ENCODE data around the gene DELE1. TPM values are rescaled to one million over a fixed set of nuclear protein-coding genes. Genes with fewer than 3 reads are reported as not detected.

Gene DELE1
- total RNA-seq, 1 donor from 2014 or later: 73.3 TPM

GRCh38 chr5:141966963-141967333 is 43.3 kb downstream of the DELE1 start:
- DNase-seq (ENCODE audit: low spot score): no peak
- intact Hi-C loops (cut with DNase I): loop anchor here (10.0 kb wide), 1 partner anchor 92 kb away; the partner anchor contains the start of gene PCDH1
- no peak for ATAC-seq

- ATAC-seq (peak; percentile 99), DNase-seq (ENCODE audit: low spot score) (peak; percentile 95)
- intact Hi-C loops (cut with DNase I): loop anchor here (10.0 kb wide), 1 partner anchor 94 kb away; the partner anchor contains the start of gene PCDH1
Observed at GRCh38 chr5:141968914-141969608, 45.4 kb downstream of the DELE1 start, which contains the start of gene RNF14. TSS of gene RNF14 (plus strand) at chr5:141969105. CDS start at chr5:141973589, 4,484 bp downstream.

GRCh38 chr5:141969783-141970771 is 46.4 kb downstream of the DELE1 start:
- intact Hi-C loops (cut with DNase I): loop anchor here (10.0 kb wide), 1 partner anchor 95 kb away; the partner anchor contains the start of gene PCDH1

GRCh38 chr5:141973871-141974595 is 50.4 kb downstream of the DELE1 start:
- intact Hi-C loops (cut with DNase I): no loop called here
- ATAC-seq (no peak), DNase-seq (ENCODE audit: low spot score) (no peak)

More at GRCh38 chr5:141969783-141970771, 46.4 kb downstream of the DELE1 start:
- DNase-seq (ENCODE audit: low spot score) (no peak), ATAC-seq (no peak)

- DNase-seq (ENCODE audit: low spot score) (no peak), ATAC-seq (no peak)
- intact Hi-C loops (cut with DNase I): no loop called here
Observed at GRCh38 chr5:141976176-141976575, 52.5 kb downstream of the DELE1 start.

- DNase-seq (ENCODE audit: low spot score) (no peak), ATAC-seq (no peak)
- intact Hi-C loops (cut with DNase I): no loop called here
Observed at GRCh38 chr5:141978389-141978788, 54.7 kb downstream of the DELE1 start.

- intact Hi-C loops (cut with DNase I): no loop called here
- no peak for ATAC-seq
- DNase-seq (ENCODE audit: low spot score): no peak
Observed at GRCh38 chr5:141982626-141983025, 59.0 kb downstream of the DELE1 start.

- ATAC-seq: no peak
- intact Hi-C loops (cut with DNase I): no loop called here
- DNase-seq (ENCODE audit: low spot score): no peak
Observed at GRCh38 chr5:141986072-141986471, 62.4 kb downstream of the DELE1 start.

- intact Hi-C loops (cut with DNase I): loop anchor here (5.0 kb wide), 1 partner anchor 153 kb away; no protein-coding TSS in a partner anchor
- ATAC-seq (no peak), DNase-seq (ENCODE audit: low spot score) (no peak)
Observed at GRCh38 chr5:141989720-141990119, 66.0 kb downstream of the DELE1 start.

Other genes with a start within 250 kb of the DELE1 start
- gene ARAP3, start 241.6 kb upstream of the DELE1 start, total RNA-seq: 22.4 TPM
- gene PCDH1, start 45.5 kb upstream of the DELE1 start, total RNA-seq: 36.4 TPM
- gene PCDH12, start 34.3 kb downstream of the DELE1 start, total RNA-seq: 7.0 TPM
- 58.1 TPM for gene RNF14, start 45.2 kb downstream of the DELE1 start, total RNA-seq
- 23.9 TPM for gene GNPDA1, start 89.2 kb downstream of the DELE1 start, total RNA-seq
- gene NDFIP1, start 184.9 kb downstream of the DELE1 start, total RNA-seq: 86.5 TPM